ENCODE measurements around the gene METTL1. TPM values are rescaled to one million over a fixed set of nuclear protein-coding genes. Genes with fewer than 3 reads are reported as not detected.
A peak's percentile ranks its signal among the peaks of the same experiment; 100 is the strongest.

The METTL1 gene
- total RNA-seq, 1 donor from 2014 or later: 37.8 TPM

GRCh38 chr12:57816001-57816854 lies 44.3 kb upstream of the METTL1 start:
- no peaks in the 10 kb centered on the region for H3K36me3 Mint-ChIP-seq (ENCODE audit: low read depth)
- no peaks in the 10 kb centered on the region for H3K27me3 Mint-ChIP-seq (ENCODE audit: low read depth)
- H3K9me3 Mint-ChIP-seq: no peaks in the 10 kb centered on the region
- H3K4me1 Mint-ChIP-seq: no peaks in the 10 kb centered on the region
- no peak for DNase-seq (ENCODE audit: low read depth, low spot score)
- H3K4me3 Mint-ChIP-seq: no peak overlapping the region
- no peak overlapping the region for H3K27ac Mint-ChIP-seq (ENCODE audit: unreplicated experiment)
- TF ChIP-seq, protein P1, sequence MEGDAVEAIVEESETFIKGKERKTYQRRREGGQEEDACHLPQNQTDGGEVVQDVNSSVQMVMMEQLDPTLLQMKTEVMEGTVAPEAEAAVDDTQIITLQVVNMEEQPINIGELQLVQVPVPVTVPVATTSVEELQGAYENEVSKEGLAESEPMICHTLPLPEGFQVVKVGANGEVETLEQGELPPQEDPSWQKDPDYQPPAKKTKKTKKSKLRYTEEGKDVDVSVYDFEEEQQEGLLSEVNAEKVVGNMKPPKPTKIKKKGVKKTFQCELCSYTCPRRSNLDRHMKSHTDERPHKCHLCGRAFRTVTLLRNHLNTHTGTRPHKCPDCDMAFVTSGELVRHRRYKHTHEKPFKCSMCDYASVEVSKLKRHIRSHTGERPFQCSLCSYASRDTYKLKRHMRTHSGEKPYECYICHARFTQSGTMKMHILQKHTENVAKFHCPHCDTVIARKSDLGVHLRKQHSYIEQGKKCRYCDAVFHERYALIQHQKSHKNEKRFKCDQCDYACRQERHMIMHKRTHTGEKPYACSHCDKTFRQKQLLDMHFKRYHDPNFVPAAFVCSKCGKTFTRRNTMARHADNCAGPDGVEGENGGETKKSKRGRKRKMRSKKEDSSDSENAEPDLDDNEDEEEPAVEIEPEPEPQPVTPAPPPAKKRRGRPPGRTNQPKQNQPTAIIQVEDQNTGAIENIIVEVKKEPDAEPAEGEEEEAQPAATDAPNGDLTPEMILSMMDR (conservative IDR thresholded peaks at IDR 0.05): no peak

DNA sequence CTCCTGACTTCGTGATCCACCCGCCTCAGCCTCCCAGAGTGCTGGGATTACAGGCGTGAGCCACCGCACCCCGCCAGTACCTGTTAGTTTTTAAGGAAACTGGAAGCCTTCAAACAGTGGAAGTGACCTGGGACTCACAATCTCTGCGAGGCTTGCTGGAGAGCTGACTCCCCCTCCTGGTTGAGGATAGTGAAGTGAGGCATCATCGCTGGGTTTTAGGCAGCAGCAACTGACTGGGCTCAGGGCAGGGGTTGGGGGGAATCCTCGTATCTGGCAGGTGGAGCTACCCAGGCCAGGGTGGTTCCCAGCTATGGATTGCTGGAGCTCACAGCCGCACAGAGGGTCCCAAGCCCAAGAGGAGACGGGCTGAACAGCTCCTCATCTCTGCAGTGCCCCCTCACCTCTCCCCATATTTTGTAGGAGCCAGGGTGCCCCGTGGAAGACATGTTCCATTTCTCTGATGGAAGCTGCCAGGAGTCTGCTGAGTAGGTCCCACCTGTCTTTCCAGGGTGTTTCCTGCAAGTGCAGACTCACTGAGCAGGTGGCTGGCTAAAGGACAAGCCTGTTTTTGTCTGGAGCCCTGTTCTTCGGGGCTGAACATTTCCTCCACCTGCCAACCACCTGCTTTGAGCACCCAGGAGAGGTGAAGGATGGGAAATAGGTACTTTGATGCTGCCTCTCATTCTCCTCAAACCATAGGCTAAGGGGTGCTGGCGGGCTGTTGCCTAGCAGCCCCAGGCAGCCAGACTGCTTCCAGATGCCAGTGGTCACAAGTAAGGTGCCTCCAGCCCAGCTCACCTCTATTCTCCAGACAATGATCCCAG lies 43.5 kb upstream of the METTL1 start:
- H3K4me1 Mint-ChIP-seq: no peaks in the 10 kb centered on the region
- TF ChIP-seq, protein P1 (conservative IDR thresholded peaks at IDR 0.05): no peak
- H3K27ac Mint-ChIP-seq (ENCODE audit: unreplicated experiment): peak overlapping the region; percentile 27
- H3K4me3 Mint-ChIP-seq: no peak overlapping the region
- H3K9me3 Mint-ChIP-seq: no peaks in the 10 kb centered on the region
- no peaks in the 10 kb centered on the region for H3K27me3 Mint-ChIP-seq (ENCODE audit: low read depth)
- DNase-seq (ENCODE audit: low read depth, low spot score): no peak
- no peaks in the 10 kb centered on the region for H3K36me3 Mint-ChIP-seq (ENCODE audit: low read depth)

DNA sequence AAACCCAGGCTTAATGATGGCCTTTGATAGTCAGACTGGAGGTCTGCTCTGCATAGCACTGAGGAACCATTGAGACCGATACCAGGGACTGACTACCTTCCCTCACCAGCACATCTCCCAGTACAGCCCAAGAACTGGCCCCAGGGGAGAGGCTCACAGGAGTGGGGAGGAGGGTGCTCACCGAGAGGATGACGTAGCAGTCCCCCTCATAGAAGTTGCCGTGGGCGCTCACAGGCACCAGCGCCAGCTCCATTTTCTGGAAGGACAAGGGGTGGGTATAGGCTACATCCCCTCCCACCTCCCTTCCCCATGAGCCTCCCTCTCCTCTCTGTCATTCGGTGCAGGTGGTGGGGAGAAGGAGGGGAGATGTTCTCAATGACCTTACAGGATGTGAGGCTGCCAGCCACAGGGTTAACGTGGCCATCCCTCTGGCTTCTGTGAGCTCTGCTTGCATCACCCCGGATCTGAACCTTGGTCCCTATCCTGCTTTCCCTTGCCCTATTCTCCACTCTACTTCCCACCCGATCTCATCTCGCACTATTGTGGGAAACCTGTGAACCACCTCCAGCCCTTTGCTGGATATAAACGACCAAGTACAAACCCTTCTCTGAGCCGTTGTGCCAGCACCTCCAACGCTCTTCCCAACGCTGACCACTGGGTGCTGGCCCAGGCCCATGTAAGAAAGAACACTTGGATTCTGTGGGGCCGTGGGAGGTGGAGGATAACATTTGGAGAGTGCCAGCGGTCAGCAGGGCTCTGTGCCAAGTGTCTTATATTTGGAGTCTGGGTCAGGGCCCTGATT lies 42.3 kb upstream of the METTL1 start:
- Mint-ChIP-seq H3K4me3 (no peak overlapping the region), H3K27me3 (ENCODE audit: low read depth) (no peaks in the 10 kb centered on the region), H3K4me1 (no peaks in the 10 kb centered on the region), H3K36me3 (ENCODE audit: low read depth) (no peaks in the 10 kb centered on the region), H3K9me3 (no peaks in the 10 kb centered on the region), H3K27ac (ENCODE audit: unreplicated experiment) (no peak overlapping the region)
- TF ChIP-seq, protein P1 (conservative IDR thresholded peaks at IDR 0.05): no peak
- DNase-seq (ENCODE audit: low read depth, low spot score): no peak

DNA sequence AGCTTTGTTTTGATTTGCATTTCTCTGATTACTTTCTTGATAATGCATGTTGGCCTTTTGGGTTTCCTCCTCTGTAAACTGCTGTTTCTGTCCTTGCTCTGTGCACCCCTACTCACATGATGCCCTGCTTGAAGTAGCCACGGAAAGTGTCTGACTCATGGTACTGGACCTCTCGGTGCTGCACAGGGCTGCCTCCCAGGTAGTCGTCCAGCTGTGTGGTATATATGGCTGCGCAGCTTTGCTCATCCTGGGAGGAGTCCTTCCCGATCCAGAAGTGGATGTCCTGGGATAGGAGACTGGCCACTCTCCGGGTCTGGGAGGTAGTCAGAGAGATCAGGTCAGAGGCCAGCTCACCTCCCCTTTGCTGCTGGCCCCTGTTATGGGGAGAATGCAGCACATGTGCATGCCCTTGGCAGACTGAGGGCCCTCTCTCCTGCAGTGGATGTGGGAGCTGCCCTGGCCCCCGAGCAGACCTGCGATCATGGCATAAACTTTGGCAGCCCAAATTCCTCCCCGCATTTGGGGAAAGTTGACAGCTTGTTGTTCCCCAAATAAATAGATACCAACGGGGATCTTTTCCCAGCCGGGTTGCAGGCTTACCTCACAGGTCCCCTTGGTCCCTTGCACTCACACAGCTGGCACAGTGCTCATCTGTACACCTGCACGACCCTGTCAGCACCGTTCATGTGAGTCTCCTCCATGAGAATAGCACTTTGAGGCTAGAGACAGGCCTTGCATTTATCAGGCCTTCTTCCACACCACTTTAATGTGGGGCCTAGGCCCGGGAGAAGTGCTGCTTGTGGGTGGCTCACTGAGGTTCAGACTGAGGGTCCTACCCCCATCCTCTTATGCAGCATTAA lies 41.4 kb upstream of the METTL1 start:
- H3K27me3 Mint-ChIP-seq (ENCODE audit: low read depth): no peaks in the 10 kb centered on the region
- H3K27ac Mint-ChIP-seq (ENCODE audit: unreplicated experiment): peak overlapping the region; percentile 83
- DNase-seq (ENCODE audit: low read depth, low spot score): no peak
- H3K4me1 Mint-ChIP-seq: no peaks in the 10 kb centered on the region
- TF ChIP-seq, protein P1 (conservative IDR thresholded peaks at IDR 0.05): no peak
- H3K9me3 Mint-ChIP-seq: no peaks in the 10 kb centered on the region
- no peaks in the 10 kb centered on the region for H3K36me3 Mint-ChIP-seq (ENCODE audit: low read depth)
- H3K4me3 Mint-ChIP-seq: no peak overlapping the region
